BLaER1 (cell line): Measurements from ENCODE around the gene CFP.
A peak's percentile ranks its signal among the peaks of the same experiment; 100 is the strongest.

Source experiments
- H3K27ac ChIP-seq: shearing (Covaris generic); formaldehyde crosslinking; 2 replicates; pipeline ENCODE4 v1.8.1; 2022
- H3K27me3 ChIP-seq: shearing (Covaris generic); formaldehyde crosslinking; 2 replicates; pipeline ENCODE4 v1.8.1; 2022
- H3K36me3 ChIP-seq: shearing (Covaris generic); formaldehyde crosslinking; 2 replicates; pipeline ENCODE4 v1.8.1; 2022
- H3K4me1 ChIP-seq: shearing (Covaris generic); formaldehyde crosslinking; 2 replicates; pipeline ENCODE4 v1.8.1; 2022
- H3K4me2 ChIP-seq: shearing (Covaris generic); formaldehyde crosslinking; 2 replicates; pipeline ENCODE4 v1.8.1; 2022
- H3K4me3 ChIP-seq: shearing (Covaris generic); formaldehyde crosslinking; 2 replicates; pipeline ENCODE4 v1.8.1; 2022
- H3K9ac ChIP-seq: shearing (Covaris generic); formaldehyde crosslinking; 2 replicates; pipeline ENCODE4 v1.8.1; 2022
- H3K9me3 ChIP-seq: shearing (Covaris generic); formaldehyde crosslinking; 2 replicates; pipeline ENCODE4 v1.8.1; 2022
- H4K20me1 ChIP-seq: shearing (Covaris generic); formaldehyde crosslinking; 2 replicates; pipeline ENCODE4 v1.8.1; 2022
- Cebpa-rat ChIP-seq: shearing (Covaris generic); IDR thresholded peaks from 2 replicates; pipeline ENCODE4 v1.8.1; 2022

CFP gene

DNA sequence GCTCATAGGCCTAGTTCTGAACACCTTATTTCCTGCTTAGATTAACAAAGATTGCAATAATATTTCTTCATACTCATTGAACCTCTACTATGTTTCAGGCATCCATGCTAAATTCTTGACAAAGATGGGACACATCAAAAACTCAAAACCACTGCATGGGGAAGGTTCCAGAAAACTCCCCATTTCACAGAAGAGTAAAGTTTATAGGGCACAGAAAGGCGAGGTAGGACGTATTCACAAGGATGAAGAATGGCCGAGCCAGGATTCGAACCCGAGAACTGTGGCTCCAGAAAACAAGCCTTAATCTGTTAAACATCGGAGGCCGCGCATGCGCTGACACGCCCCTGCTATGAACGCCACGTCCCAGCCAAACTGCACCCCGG lies 28.6 kb upstream of the CFP start:
- Histone ChIP-seq H4K20me1 (peaks cover 10% of the 10 kb centered on the region; the same call in 1 of the 2 replicates), H3K9ac (peak overlapping the region; percentile 86), H3K4me2 (peak overlapping the region; percentile 61), H3K27me3 (peaks cover 62% of the 10 kb centered on the region), H3K36me3 (peaks cover 43% of the 10 kb centered on the region), H3K27ac (peak overlapping the region; percentile 89), H3K4me3 (peak overlapping the region; percentile 70), H3K9me3 (0 out of 2 replicates have a peak, but pooled peaks cover 8% of the 10 kb centered on the region), H3K4me1 (peaks cover 7% of the 10 kb centered on the region)
- no peak for TF ChIP-seq Cebpa-rat

- H3K9ac ChIP-seq = 0 out of 2 replicates have a peak overlapping the region, but pooled peaks have one; percentile 18
These were observed 21.5 kb upstream of the CFP start for GRCh38 chrX:47651043-47651905.

GRCh38 chrX:47650164-47651042 lies 20.7 kb upstream of the CFP start, which contains the start of gene ELK1:
ELK1 (minus strand) TSS chrX:47650563; CDS start chrX:47641441, 9,122 bp downstream.
- Histone ChIP-seq H3K4me1 (peaks cover 27% of the 10 kb centered on the region), H4K20me1 (peaks cover 38% of the 10 kb centered on the region), H3K27me3 (peaks cover 59% of the 10 kb centered on the region), H3K9ac (peak within 1 kb of the TSS; percentile 78), H3K27ac (peak within 1 kb of the TSS; percentile 70), H3K9me3 (no peaks in the 10 kb centered on the region), H3K4me2 (peak within 1 kb of the TSS; percentile 85), H3K4me3 (peak within 1 kb of the TSS; percentile 77), H3K36me3 (peaks cover 29% of the 10 kb centered on the region)
- no peak for TF ChIP-seq Cebpa-rat

More at GRCh38 chrX:47651043-47651905, 21.5 kb upstream of the CFP start:
- Histone ChIP-seq H3K27me3 (peaks cover 64% of the 10 kb centered on the region), H3K4me1 (peaks cover 27% of the 10 kb centered on the region), H3K4me2 (peak overlapping the region; percentile 69), H4K20me1 (peaks cover 30% of the 10 kb centered on the region; the same call in 1 of the 2 replicates), H3K4me3 (peak overlapping the region; percentile 77), H3K9me3 (no peaks in the 10 kb centered on the region), H3K27ac (no peak overlapping the region), H3K36me3 (peaks cover 38% of the 10 kb centered on the region)
- TF ChIP-seq Cebpa-rat = no peak

GRCh38 chrX:47649781-47650163 lies 20.0 kb upstream of the CFP start:
- peak overlapping the region; percentile 85 for H3K4me2 ChIP-seq
- H4K20me1 ChIP-seq = peaks cover 44% of the 10 kb centered on the region
- no peak for TF ChIP-seq Cebpa-rat
- H3K9ac ChIP-seq = peak overlapping the region; percentile 78; the same call in 1 of the 2 replicates
- peaks cover 56% of the 10 kb centered on the region for H3K27me3 ChIP-seq
- H3K4me3 ChIP-seq = peak overlapping the region; percentile 77
- no peaks in the 10 kb centered on the region for H3K9me3 ChIP-seq
- peaks cover 27% of the 10 kb centered on the region for H3K4me1 ChIP-seq
- H3K36me3 ChIP-seq = peaks cover 23% of the 10 kb centered on the region
- H3K27ac ChIP-seq = no peak overlapping the region

DNA sequence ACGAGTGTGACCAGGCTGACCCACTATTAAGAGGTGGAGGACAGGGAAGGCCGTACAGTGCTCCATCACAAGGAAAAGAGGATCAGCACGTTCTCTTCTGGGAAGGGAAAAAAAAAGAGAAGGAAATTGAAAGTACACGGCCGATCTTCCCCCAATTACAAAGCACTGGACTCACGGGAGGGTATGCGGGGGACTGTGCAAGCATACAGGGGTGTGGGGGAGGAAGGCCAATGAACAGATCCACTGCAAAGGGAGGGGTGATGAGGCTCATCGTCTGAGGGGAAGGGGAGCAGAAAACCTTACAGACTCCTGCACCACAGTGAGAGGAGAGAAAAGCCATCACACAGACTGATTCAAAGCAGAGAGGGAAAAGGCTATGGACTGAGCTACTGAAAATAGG lies 19.5 kb upstream of the CFP start:
- H3K27me3 ChIP-seq = peaks cover 56% of the 10 kb centered on the region
- H3K27ac ChIP-seq = no peak overlapping the region
- peak overlapping the region; percentile 85 for H3K4me2 ChIP-seq
- peaks cover 20% of the 10 kb centered on the region for H3K36me3 ChIP-seq
- H4K20me1 ChIP-seq = peaks cover 48% of the 10 kb centered on the region
- TF ChIP-seq Cebpa-rat = no peak
- H3K4me3 ChIP-seq = peak overlapping the region; percentile 77
- H3K9me3 ChIP-seq = no peaks in the 10 kb centered on the region
- H3K4me1 ChIP-seq = peaks cover 31% of the 10 kb centered on the region
- peak overlapping the region; percentile 63 for H3K9ac ChIP-seq

GRCh38 chrX:47648376-47648775 lies 18.6 kb upstream of the CFP start:
- TF ChIP-seq Cebpa-rat = no peak
- Histone ChIP-seq H3K4me2 (peak overlapping the region; percentile 85), H4K20me1 (peaks cover 57% of the 10 kb centered on the region), H3K9me3 (no peaks in the 10 kb centered on the region), H3K36me3 (peaks cover 13% of the 10 kb centered on the region), H3K4me3 (peak overlapping the region; percentile 77; the same call in 1 of the 2 replicates), H3K27me3 (peaks cover 54% of the 10 kb centered on the region), H3K9ac (no peak overlapping the region), H3K27ac (no peak overlapping the region), H3K4me1 (peaks cover 33% of the 10 kb centered on the region)

GRCh38 chrX:47646636-47647035 lies 16.9 kb upstream of the CFP start:
- no peak for TF ChIP-seq Cebpa-rat
- Histone ChIP-seq H3K4me1 (peaks cover 33% of the 10 kb centered on the region), H3K9ac (no peak overlapping the region), H3K4me2 (no peak overlapping the region), H3K4me3 (no peak overlapping the region), H3K27me3 (peaks cover 47% of the 10 kb centered on the region), H3K36me3 (peaks cover 17% of the 10 kb centered on the region), H3K27ac (no peak overlapping the region), H4K20me1 (peaks cover 60% of the 10 kb centered on the region), H3K9me3 (no peaks in the 10 kb centered on the region)

GRCh38 chrX:47645530-47645929 lies 15.8 kb upstream of the CFP start:
- peaks cover 66% of the 10 kb centered on the region for H4K20me1 ChIP-seq
- no peak overlapping the region for H3K27ac ChIP-seq
- no peak for TF ChIP-seq Cebpa-rat
- no peak overlapping the region for H3K9ac ChIP-seq
- H3K36me3 ChIP-seq = peaks cover 28% of the 10 kb centered on the region
- peaks cover 27% of the 10 kb centered on the region for H3K4me1 ChIP-seq
- H3K9me3 ChIP-seq = peaks cover 3% of the 10 kb centered on the region
- no peak overlapping the region for H3K4me3 ChIP-seq
- H3K4me2 ChIP-seq = no peak overlapping the region
- H3K27me3 ChIP-seq = peaks cover 47% of the 10 kb centered on the region

- Histone ChIP-seq H4K20me1 (peaks cover 66% of the 10 kb centered on the region), H3K9me3 (peaks cover 12% of the 10 kb centered on the region), H3K36me3 (peaks cover 37% of the 10 kb centered on the region), H3K27me3 (peaks cover 47% of the 10 kb centered on the region), H3K4me1 (peaks cover 27% of the 10 kb centered on the region), H3K4me3 (no peak overlapping the region), H3K4me2 (no peak overlapping the region), H3K9ac (no peak overlapping the region), H3K27ac (no peak overlapping the region)
- no peak for TF ChIP-seq Cebpa-rat
These were observed 14.9 kb upstream of the CFP start for GRCh38 chrX:47644557-47645091.
